GM23338 (cell line): ENCODE data around the gene WSCD2. TPM values are rescaled to one million over a fixed set of nuclear protein-coding genes. Genes with fewer than 3 reads are reported as not detected.
A peak's percentile ranks its signal among the peaks of the same experiment; 100 is the strongest.

Experiments used
- ATAC-seq: fragments of 200-7000 bp; cut with Tn5 transposase; 3 replicates; pipeline ENCODE4 v1.9.1; 2020
- DNase-seq: peaks from one replicate; pipeline ENCODE4 v3.0.0-alpha.2; 2015; ENCODE audit warnings: low spot score
- H2AFZ ChIP-seq: fragments of 200-600 bp; sonication (generic); 2 replicates; pipeline ENCODE4 v1.8.0; 2016; ENCODE audit warnings: antibody characterized with exemption, mild to moderate bottlenecking, moderate library complexity
- H3F3A ChIP-seq: fragments of 200-600 bp; sonication (generic); replicated peaks from 2 replicates; pipeline ENCODE4 v1.8.0; 2017; ENCODE audit warnings: antibody characterized with exemption, mixed run types, low read depth
- H3K27ac ChIP-seq: fragments of 200-600 bp; sonication (generic); 2 replicates; pipeline ENCODE4 v1.6.1; 2016; ENCODE audit warnings: low read depth
- H3K27me3 ChIP-seq: fragments of 200-600 bp; sonication (generic); 2 replicates; pipeline ENCODE4 v1.8.0; 2016; ENCODE audit warnings: mild to moderate bottlenecking, mixed run types, moderate library complexity; ENCODE audit not compliant: insufficient read depth
- H3K36me3 ChIP-seq: fragments of 200-600 bp; sonication (generic); 2 replicates; pipeline ENCODE4 v1.8.0; 2016; ENCODE audit warnings: mild to moderate bottlenecking; ENCODE audit not compliant: insufficient read depth
- H3K4me1 ChIP-seq: fragments of 200-600 bp; sonication (generic); 2 replicates; pipeline ENCODE4 v1.8.0; 2016; ENCODE audit warnings: mild to moderate bottlenecking, moderate library complexity; ENCODE audit not compliant: insufficient read depth
- H3K4me2 ChIP-seq: fragments of 200-600 bp; sonication (generic); 2 replicates; pipeline ENCODE4 v1.7.1; 2017; ENCODE audit warnings: mixed run types
- H3K4me3 ChIP-seq: fragments of 200-600 bp; sonication (generic); 2 replicates; pipeline ENCODE4 v1.6.1; 2016; ENCODE audit warnings: mixed run types
- H3K79me2 ChIP-seq: fragments of 200-600 bp; sonication (generic); replicated peaks from 2 replicates; pipeline ENCODE4 v1.8.0; 2017; ENCODE audit warnings: mild to moderate bottlenecking; ENCODE audit not compliant: insufficient read depth
- H3K9me2 ChIP-seq: fragments of 200-600 bp; sonication (generic); 2 replicates; pipeline ENCODE4 v1.8.0; 2017; ENCODE audit not compliant: insufficient read depth
- H4K20me1 ChIP-seq: fragments of 200-600 bp; sonication (generic); replicated peaks from 2 replicates; pipeline ENCODE4 v1.8.0; 2017; ENCODE audit warnings: mild to moderate bottlenecking; ENCODE audit not compliant: insufficient read depth
- H3K27ac Mint-ChIP-seq: 2 replicates; pipeline ENCODE4 v1.8.0; 2020; ENCODE audit warnings: inconsistent platforms, mild to moderate bottlenecking, moderate library complexity, mixed read lengths
- H3K27me3 Mint-ChIP-seq: 3 replicates; pipeline ENCODE4 v1.8.0; 2022; ENCODE audit warnings: low read depth, mild to moderate bottlenecking, moderate library complexity, mixed read lengths, inconsistent platforms; ENCODE audit not compliant: insufficient read depth, poor library complexity
- H3K36me3 Mint-ChIP-seq: 3 replicates; pipeline ENCODE4 v1.8.0; 2021; ENCODE audit warnings: low read depth, mild to moderate bottlenecking, inconsistent platforms, moderate library complexity, mixed read lengths
- H3K4me1 Mint-ChIP-seq: 3 replicates; pipeline ENCODE4 v1.8.0; 2020; ENCODE audit warnings: mild to moderate bottlenecking, inconsistent platforms, mixed read lengths
- H3K4me3 Mint-ChIP-seq: 3 replicates; pipeline ENCODE4 v1.8.0; 2021; ENCODE audit warnings: moderate library complexity, mild to moderate bottlenecking, inconsistent platforms, mixed read lengths
- H3K9me3 Mint-ChIP-seq: 3 replicates; pipeline ENCODE4 v1.8.0; 2020; ENCODE audit warnings: moderate library complexity, mild to moderate bottlenecking, inconsistent platforms, mixed read lengths
- CREB1 ChIP-seq: fragments of 250-450 bp; sonication (Bioruptor Pico); IDR thresholded peaks from 2 replicates; pipeline ENCODE4 v1.5.0; 2020; ENCODE audit warnings: low read depth, mild to moderate bottlenecking, moderate library complexity
- CTCF ChIP-seq, 2 experiments: fragments of 200-600 bp in 1 of 2; sonication (generic) in 1 of 2; conservative IDR thresholded peaks; 2 replicates each; pipeline versions ENCODE4 v1.5.1 to v1.6.1; 2016 to 2017; ENCODE audit warnings: antibody characterized with exemption in 2 of 2, low read depth in 2 of 2, mild to moderate bottlenecking in 2 of 2, moderate library complexity in 1 of 2
- ETS1 ChIP-seq: IDR thresholded peaks from 2 replicates; pipeline ENCODE4 v1.6.1; 2016; ENCODE audit warnings: antibody characterized with exemption
- EZH2 ChIP-seq: fragments of 200-600 bp; sonication (generic); IDR thresholded peaks from one replicate; pipeline ENCODE4 v1.8.0; 2017; ENCODE audit warnings: antibody characterized with exemption, mild to moderate bottlenecking, low read depth; ENCODE audit not compliant: unreplicated experiment
- EZH2phosphoT487 ChIP-seq: fragments of 200-600 bp; sonication (generic); IDR thresholded peaks from one replicate; pipeline ENCODE4 v1.8.1; 2018; ENCODE audit warnings: antibody characterized with exemption; ENCODE audit not compliant: unreplicated experiment
- JUNB ChIP-seq: IDR thresholded peaks from one replicate; pipeline ENCODE4 v1.6.1; 2016; ENCODE audit warnings: antibody characterized with exemption; ENCODE audit not compliant: unreplicated experiment
- NANOG ChIP-seq: IDR thresholded peaks from 2 replicates; pipeline ENCODE4 v1.6.1; 2016; ENCODE audit warnings: antibody characterized with exemption, borderline replicate concordance
- POLR2AphosphoS5 ChIP-seq: IDR thresholded peaks from 2 replicates; pipeline ENCODE4 v1.6.1; 2016; ENCODE audit warnings: antibody characterized with exemption, low read depth
- REST ChIP-seq: IDR thresholded peaks from one replicate; pipeline ENCODE4 v1.6.1; 2018; ENCODE audit warnings: antibody characterized with exemption; ENCODE audit not compliant: unreplicated experiment
- STAT1 ChIP-seq: IDR thresholded peaks from one replicate; pipeline ENCODE4 v1.6.1; 2016; ENCODE audit warnings: antibody characterized with exemption; ENCODE audit not compliant: unreplicated experiment
- ZNF114 ChIP-seq: fragments of 250-450 bp; sonication (Bioruptor Pico); IDR thresholded peaks from 2 replicates; pipeline ENCODE4 v1.5.0; 2020; ENCODE audit warnings: mild to moderate bottlenecking, moderate library complexity
- ZNF331 ChIP-seq: fragments of 250-450 bp; sonication (Bioruptor Pico); IDR thresholded peaks from 2 replicates; pipeline ENCODE4 v1.5.0; 2020; ENCODE audit warnings: low read depth, mild to moderate bottlenecking, moderate library complexity
- polyA plus RNA-seq: library from polyadenylated mRNA; unstranded; fragments of >200 nt; fragmentation: Nextera tagmentation; extraction: Ambion mirVana; gene quantifications from 2 replicates; pipeline ENCODE4 v1.2.1, GENCODE V29; 2016
- total RNA-seq: library from RNA; depleted of rRNA; stranded (reverse); fragments of >200 nt; shearing (Covaris generic); gene quantifications from 2 replicates; pipeline ENCODE4 v1.2.3, GENCODE V29; 2014

WSCD2 gene
- total and polyA plus RNA-seq, 2 experiments from 2014 or later, result 0.66 to 3.1 TPM

- H3K9me2 ChIP-seq, result peaks cover 3% of the 10 kb centered on the region; the same call in 1 of the 2 replicates
- no peaks in the 10 kb centered on the region for H3K36me3 ChIP-seq
- H3K27ac ChIP-seq, result no peak overlapping the region
- Mint-ChIP-seq H3K36me3 (no peaks in the 10 kb centered on the region), H3K4me1 (peaks cover 31% of the 10 kb centered on the region), H3K4me3 (no peak overlapping the region), H3K9me3 (no peaks in the 10 kb centered on the region), H3K27me3 (peaks cover 6% of the 10 kb centered on the region), H3K27ac (no peak overlapping the region)
- H3K4me3 ChIP-seq, result no peak overlapping the region
- H3K79me2 ChIP-seq, result no peaks in the 10 kb centered on the region
- no peak overlapping the region for H3K4me2 ChIP-seq
- TF ChIP-seq CREB1, result no peak
- TF ChIP-seq ZNF114 (CRISPR knock-in tag), result no peak
- TF ChIP-seq STAT1, result no peak
- no peak for TF ChIP-seq ZNF331
- TF ChIP-seq ETS1, result no peak
- no peak for TF ChIP-seq EZH2phosphoT487
- H3F3A ChIP-seq, result 0 out of 2 replicates have a peak, but pooled peaks cover 3% of the 10 kb centered on the region
- no peaks in the 10 kb centered on the region for H3K27me3 ChIP-seq
- no peak overlapping the region for H2AFZ ChIP-seq
- DNase-seq (peak; percentile 15), ATAC-seq (no peak)
- H4K20me1 ChIP-seq, result no peaks in the 10 kb centered on the region
- peaks cover 20% of the 10 kb centered on the region for H3K4me1 ChIP-seq
Measured at GRCh38 chr12:108285016-108285415, 155.9 kb downstream of the WSCD2 start.

- no peak overlapping the region for H3K27ac Mint-ChIP-seq
- H3K9me3 Mint-ChIP-seq, result peaks cover under 1% of the 10 kb centered on the region; the same call in 1 of the 3 replicates
- Histone ChIP-seq H3K4me2 (no peak overlapping the region), H3K4me3 (no peak overlapping the region), H3K4me1 (peaks cover 20% of the 10 kb centered on the region), H3K79me2 (no peaks in the 10 kb centered on the region), H4K20me1 (no peaks in the 10 kb centered on the region), H3K36me3 (no peaks in the 10 kb centered on the region), H3K27ac (no peak overlapping the region), H3F3A (0 out of 2 replicates have a peak, but pooled peaks cover 3% of the 10 kb centered on the region), H3K9me2 (peaks cover 3% of the 10 kb centered on the region; the same call in 1 of the 2 replicates), H2AFZ (no peak overlapping the region), H3K27me3 (no peaks in the 10 kb centered on the region)
- ATAC-seq, result no peak
- peaks cover 2% of the 10 kb centered on the region; the same call in 2 of the 3 replicates for H3K36me3 Mint-ChIP-seq
- H3K4me3 Mint-ChIP-seq, result no peak overlapping the region
- H3K4me1 Mint-ChIP-seq, result peaks cover 31% of the 10 kb centered on the region
- peaks cover 9% of the 10 kb centered on the region for H3K27me3 Mint-ChIP-seq
- no peak for DNase-seq
- TF ChIP-seq REST (no peak), NANOG (no peak), CTCF (conservative IDR thresholded peaks at IDR 0.05; ENCODE audit: low read depth in 2 of 2) (no peak), JUNB (no peak), EZH2 (no peak), STAT1 (no peak), CREB1 (no peak), ZNF331 (no peak), ETS1 (no peak), POLR2AphosphoS5 (no peak), EZH2phosphoT487 (no peak), ZNF114 (CRISPR knock-in tag) (no peak)
Measured at GRCh38 chr12:108287227-108287626, 158.1 kb downstream of the WSCD2 start.
